OCI-LY1 (cell line): ENCODE measurements around the gene IL22.

ENCODE experiments used
- H2AFZ ChIP-seq: fragments of 200-600 bp; sonication (generic), shearing (Covaris generic); 2 replicates; pipeline ENCODE4 v1.6.0; 2014; ENCODE audit warnings: antibody characterized with exemption, mild to moderate bottlenecking, low read length
- H3F3A ChIP-seq: fragments of 200-600 bp; sonication (generic), shearing (Covaris generic); 2 replicates; pipeline ENCODE4 v1.6.0; 2014; ENCODE audit warnings: mild to moderate bottlenecking, antibody characterized with exemption, low read length, moderate library complexity; ENCODE audit not compliant: insufficient read depth
- H3K27ac ChIP-seq: fragments of 200-600 bp; sonication (generic); 2 replicates; pipeline ENCODE4 v1.5.1; 2014; ENCODE audit warnings: low read length, mixed run types, mild to moderate bottlenecking, low read depth; ENCODE audit not compliant: poor library complexity, severe bottlenecking
- H3K27me3 ChIP-seq: fragments of 200-600 bp; sonication (generic); 2 replicates; pipeline ENCODE4 v1.6.0; 2014; ENCODE audit warnings: antibody characterized with exemption, mild to moderate bottlenecking, low read length, moderate library complexity; ENCODE audit not compliant: insufficient read depth
- H3K36me3 ChIP-seq: fragments of 200-600 bp; sonication (generic); 2 replicates; pipeline ENCODE4 v1.6.1; 2014; ENCODE audit warnings: mild to moderate bottlenecking, antibody characterized with exemption, low read length, moderate library complexity, mixed read lengths; ENCODE audit not compliant: insufficient read depth
- H3K4me1 ChIP-seq: fragments of 200-600 bp; sonication (generic); 2 replicates; pipeline ENCODE4 v1.5.1; 2014; ENCODE audit warnings: mild to moderate bottlenecking, low read length, moderate library complexity; ENCODE audit not compliant: insufficient read depth, severe bottlenecking
- H3K4me2 ChIP-seq: fragments of 200-600 bp; sonication (generic), shearing (Covaris generic); 2 replicates; pipeline ENCODE4 v1.6.1; 2014; ENCODE audit warnings: low read length
- H3K4me3 ChIP-seq: fragments of 200-600 bp; sonication (generic); 2 replicates; pipeline ENCODE4 v1.5.1; 2014; ENCODE audit warnings: low read length, low read depth, mild to moderate bottlenecking, mixed read lengths; ENCODE audit not compliant: poor library complexity, severe bottlenecking
- H3K79me2 ChIP-seq: fragments of 200-600 bp; shearing (Covaris generic); 2 replicates; pipeline ENCODE4 v1.6.1; 2016; ENCODE audit warnings: mixed run types, low read length, mixed read lengths; ENCODE audit not compliant: insufficient read depth
- H3K9ac ChIP-seq: fragments of 200-600 bp; sonication (generic), shearing (Covaris generic); 2 replicates; pipeline ENCODE4 v1.6.1; 2014; ENCODE audit warnings: mild to moderate bottlenecking, low read length, mixed read lengths
- H3K9me2 ChIP-seq: fragments of 200-600 bp; sonication (generic), shearing (Covaris generic); 2 replicates; pipeline ENCODE4 v1.6.1; 2014; ENCODE audit warnings: low read depth, mild to moderate bottlenecking, low read length, mixed read lengths
- H3K9me3 ChIP-seq: fragments of 200-600 bp; shearing (Covaris generic); 2 replicates; pipeline ENCODE4 v1.6.1; 2014; ENCODE audit warnings: low read length, mixed read lengths
- H4K20me1 ChIP-seq: fragments of 200-600 bp; sonication (generic), shearing (Covaris generic); 2 replicates; pipeline ENCODE4 v1.6.0; 2016; ENCODE audit warnings: mild to moderate bottlenecking, low read length; ENCODE audit not compliant: insufficient read depth
- CTCF ChIP-seq: fragments of 200-600 bp; sonication (generic), shearing (Covaris generic); IDR thresholded peaks from 2 replicates; pipeline ENCODE4 v1.5.1; 2017; ENCODE audit warnings: mild to moderate bottlenecking, antibody characterized with exemption, low read length, moderate library complexity, mixed read lengths
- EZH2 ChIP-seq: fragments of 200-600 bp; sonication (generic), shearing (Covaris generic); IDR thresholded peaks from 2 replicates; pipeline ENCODE4 v1.8.0; 2017; ENCODE audit warnings: borderline replicate concordance, mixed run types, mild to moderate bottlenecking, antibody characterized with exemption, low read length, moderate library complexity, mixed read lengths

The IL22 gene

GRCh38 chr12:68245180-68246021, 8.0 kb downstream of the IL22 start:
- TF ChIP-seq CTCF (no peak), EZH2 (no peak)
- no peaks in the 10 kb centered on the region for H3K27me3 ChIP-seq
- H3K9me2 ChIP-seq: no peaks in the 10 kb centered on the region
- peaks cover 10% of the 10 kb centered on the region for H3K4me1 ChIP-seq
- H3K36me3 ChIP-seq: no peaks in the 10 kb centered on the region
- no peak overlapping the region for H3K9ac ChIP-seq
- H3K9me3 ChIP-seq: no peaks in the 10 kb centered on the region
- no peak overlapping the region for H3K27ac ChIP-seq
- no peak overlapping the region for H3K4me2 ChIP-seq
- H3K4me3 ChIP-seq: no peak overlapping the region
- no peaks in the 10 kb centered on the region for H4K20me1 ChIP-seq
- no peaks in the 10 kb centered on the region for H3K79me2 ChIP-seq
- no peaks in the 10 kb centered on the region for H3F3A ChIP-seq
- no peak overlapping the region for H2AFZ ChIP-seq

GRCh38 chr12:68242777-68243176, 10.6 kb downstream of the IL22 start:
- Histone ChIP-seq H3K4me3 (no peak overlapping the region), H3K36me3 (no peaks in the 10 kb centered on the region), H2AFZ (no peak overlapping the region), H3K4me2 (no peak overlapping the region), H3K9me2 (no peaks in the 10 kb centered on the region), H3K4me1 (peaks cover 10% of the 10 kb centered on the region), H3K27ac (no peak overlapping the region), H3K79me2 (no peaks in the 10 kb centered on the region), H3F3A (no peaks in the 10 kb centered on the region), H3K9ac (no peak overlapping the region), H3K9me3 (no peaks in the 10 kb centered on the region), H3K27me3 (no peaks in the 10 kb centered on the region), H4K20me1 (no peaks in the 10 kb centered on the region)
- TF ChIP-seq CTCF: no peak
- TF ChIP-seq EZH2: no peak

- Histone ChIP-seq H3K79me2 (no peaks in the 10 kb centered on the region), H3K9me2 (no peaks in the 10 kb centered on the region), H3K4me1 (peaks cover 28% of the 10 kb centered on the region), H4K20me1 (no peaks in the 10 kb centered on the region), H3K9ac (no peak overlapping the region), H3K9me3 (no peaks in the 10 kb centered on the region), H3K36me3 (no peaks in the 10 kb centered on the region), H2AFZ (0 out of 2 replicates have a peak overlapping the region, but pooled peaks have one; percentile 4), H3K4me3 (no peak overlapping the region), H3K27ac (no peak overlapping the region), H3K4me2 (no peak overlapping the region; the same call in 1 of the 2 replicates), H3F3A (no peaks in the 10 kb centered on the region), H3K27me3 (no peaks in the 10 kb centered on the region)
- TF ChIP-seq CTCF (no peak), EZH2 (no peak)
These were observed 12.4 kb downstream of the IL22 start for GRCh38 chr12:68240975-68241374.
